Gastrocnemius medialis (tissue), 4 donors: Measurements from ENCODE around the gene GIMAP7. TPM values are rescaled to one million over a fixed set of nuclear protein-coding genes. Genes with fewer than 3 reads are reported as not detected.

Experiments used
- ATAC-seq, 2 donors: fragments of 150-250 bp; one replicate each; pipeline ENCODE4 v1.9.1; 2016
- DNase-seq, 2 donors: peaks; one replicate each; pipeline ENCODE4 v3.0.0-alpha.2; 2019
- H3K27ac ChIP-seq, 4 donors: fragments of 200-600 bp; sonication (generic); 1 replicate in 1 of 4; 2 replicates in 3 of 4; pipeline ENCODE4 v1.5.1; 2016 to 2018; ENCODE audit warnings: mild to moderate bottlenecking in 2 of 4, moderate library complexity in 1 of 4
- H3K27me3 ChIP-seq, 3 donors: fragments of 200-600 bp; sonication (generic) in 2 of 3; 1 replicate in 1 of 3; 2 replicates in 2 of 3; pipeline versions ENCODE4 v1.5.1 to v1.6.0; 2016 to 2019; ENCODE audit warnings: mild to moderate bottlenecking in 1 of 3, moderate library complexity in 1 of 3
- H3K36me3 ChIP-seq, 2 donors: fragments of 200-600 bp; sonication (generic) in 1 of 2; one replicate each; pipeline ENCODE4 v1.5.1; 2017 to 2018
- H3K4me1 ChIP-seq, 2 donors: fragments of 200-600 bp; sonication (generic) in 1 of 2; one replicate each; pipeline ENCODE4 v1.5.1; 2016 to 2017; ENCODE audit warnings: mild to moderate bottlenecking in 2 of 2
- H3K4me3 ChIP-seq, 4 donors: fragments of 200-600 bp; sonication (generic) in 3 of 4; 1 replicate in 1 of 4; 2 replicates in 3 of 4; pipeline ENCODE4 v1.5.1; 2016 to 2019; ENCODE audit warnings: mild to moderate bottlenecking in 2 of 4
- H3K9me3 ChIP-seq, 3 donors: fragments of 200-600 bp; sonication (generic) in 2 of 3; 1 replicate in 1 of 3; 2 replicates in 2 of 3; pipeline ENCODE4 v1.5.1; 2016 to 2019
- CTCF ChIP-seq, 5 experiments: fragments of 450-650 bp in 3 of 5; fragments of 200-600 bp in 2 of 5; sonication (generic) in 2 of 5; IDR thresholded peaks in 4 of 5; conservative IDR thresholded peaks in 1 of 5; 1 replicate in 4 of 5; 2 replicates in 1 of 5; pipeline ENCODE4 v1.5.1; 2016 to 2019; ENCODE audit warnings: antibody characterized with exemption in 5 of 5, mild to moderate bottlenecking in 3 of 5, moderate library complexity in 3 of 5
- POLR2A ChIP-seq, 2 donors: fragments of 450-650 bp; IDR thresholded peaks; one replicate each; pipeline ENCODE4 v1.6.1; 2017; ENCODE audit warnings: antibody characterized with exemption in 2 of 2, mild to moderate bottlenecking in 2 of 2, moderate library complexity in 2 of 2
- in situ Hi-C, 4 donors: fragments of 200-750 bp; cut with MboI; loops; one replicate each; pipeline versions ENCODE4 v1.15.0 to v1.8.0; 2017; ENCODE audit warnings: low sequenced_read_pairs in 4 of 4
- intact Hi-C: fragments of 100-400 bp; cut with DNase I; formaldehyde crosslinking; loops from one replicate; pipeline ENCODE4 v1.15.1; 2023; ENCODE audit warnings: low total_unique reads
- total RNA-seq, 4 donors: library from RNA; depleted of rRNA; stranded (reverse); fragments of >200 nt; gene quantifications; one replicate each; pipeline versions ENCODE4 v1.1.0 to v1.2.3, GENCODE V29; 2016

Gene GIMAP7
- total RNA-seq, 4 donors from 2014 or later = 6.6 to 7.8 (median 7.0) TPM

- DNase-seq (no peak), ATAC-seq (no peak)
- no peak for TF ChIP-seq CTCF (IDR thresholded peaks at IDR 0.05 in 4 of 5, conservative IDR thresholded peaks at IDR 0.05 in 1 of 5)
- TF ChIP-seq POLR2A (IDR thresholded peaks at IDR 0.05) = no peak
- Histone ChIP-seq H3K9me3 (peaks cover 0 to 2% (median 0%) of the 10 kb centered on the region in 3 donors), H3K27ac (no peak overlapping the region), H3K4me1 (no peaks in the 10 kb centered on the region), H3K4me3 (no peak overlapping the region), H3K27me3 (no peaks in the 10 kb centered on the region), H3K36me3 (no peaks in the 10 kb centered on the region)
- intact Hi-C loops = no loop called here
- in situ Hi-C loops = no loop called here
Measured at GRCh38 chr7:150560486-150560885, 45.8 kb downstream of the GIMAP7 start.

GRCh38 chr7:150562919-150563318 is 48.2 kb downstream of the GIMAP7 start:
- ATAC-seq (no peak), DNase-seq (no peak)
- no peaks in the 10 kb centered on the region for H3K36me3 ChIP-seq
- intact Hi-C loops (no loop called here), in situ Hi-C loops (no loop called here)
- no peak for TF ChIP-seq POLR2A (IDR thresholded peaks at IDR 0.05)
- no peak for TF ChIP-seq CTCF (IDR thresholded peaks at IDR 0.05 in 4 of 5, conservative IDR thresholded peaks at IDR 0.05 in 1 of 5)
- H3K4me1 ChIP-seq = no peaks in the 10 kb centered on the region
- H3K4me3 ChIP-seq = no peak overlapping the region
- H3K27me3 ChIP-seq = no peaks in the 10 kb centered on the region
- no peak overlapping the region for H3K27ac ChIP-seq
- H3K9me3 ChIP-seq = peaks cover 0 to 2% (median 0%) of the 10 kb centered on the region in 3 donors

GRCh38 chr7:150564006-150564405 is 49.3 kb downstream of the GIMAP7 start:
- no peak for ATAC-seq
- intact Hi-C loops (no loop called here), in situ Hi-C loops (no loop called here)
- TF ChIP-seq POLR2A (IDR thresholded peaks at IDR 0.05) (no peak), CTCF (IDR thresholded peaks at IDR 0.05 in 4 of 5, conservative IDR thresholded peaks at IDR 0.05 in 1 of 5) (no peak)
- H3K27me3 ChIP-seq = no peaks in the 10 kb centered on the region
- H3K9me3 ChIP-seq = peaks cover 0 to 2% (median 0%) of the 10 kb centered on the region in 3 donors
- H3K27ac ChIP-seq = no peak overlapping the region
- DNase-seq = no peak
- no peaks in the 10 kb centered on the region for H3K36me3 ChIP-seq
- H3K4me1 ChIP-seq = no peaks in the 10 kb centered on the region
- H3K4me3 ChIP-seq = no peak overlapping the region

- Histone ChIP-seq H3K36me3 (no peaks in the 10 kb centered on the region), H3K4me3 (no peak overlapping the region), H3K9me3 (peaks cover 0 to 2% (median 0%) of the 10 kb centered on the region in 3 donors), H3K27ac (no peak overlapping the region), H3K4me1 (no peaks in the 10 kb centered on the region), H3K27me3 (no peaks in the 10 kb centered on the region)
- intact Hi-C loops (no loop called here), in situ Hi-C loops (no loop called here)
- TF ChIP-seq CTCF (IDR thresholded peaks at IDR 0.05 in 4 of 5, conservative IDR thresholded peaks at IDR 0.05 in 1 of 5) = no peak
- ATAC-seq (no peak), DNase-seq (no peak)
Measured at GRCh38 chr7:150564566-150564965, 49.9 kb downstream of the GIMAP7 start.

GRCh38 chr7:150565239-150565638 is 50.6 kb downstream of the GIMAP7 start:
- ATAC-seq (no peak), DNase-seq (no peak)
- TF ChIP-seq POLR2A (IDR thresholded peaks at IDR 0.05) (no peak), CTCF (IDR thresholded peaks at IDR 0.05 in 4 of 5, conservative IDR thresholded peaks at IDR 0.05 in 1 of 5) (no peak)
- H3K36me3 ChIP-seq = no peaks in the 10 kb centered on the region
- intact Hi-C loops (no loop called here), in situ Hi-C loops (no loop called here)
- peaks cover 0 to 2% (median 0%) of the 10 kb centered on the region in 3 donors for H3K9me3 ChIP-seq
- H3K4me3 ChIP-seq = no peak overlapping the region
- H3K27ac ChIP-seq = no peak overlapping the region
- no peaks in the 10 kb centered on the region for H3K4me1 ChIP-seq
- no peaks in the 10 kb centered on the region for H3K27me3 ChIP-seq
